SK-N-MC (cell line): Measurements from ENCODE around the gene INSYN2B.

Source experiments
- DNase-seq: peaks from one replicate; pipeline ENCODE4 v3.0.0-alpha.2; 2011; ENCODE audit warnings: low read depth, low spot score
- H3K27ac ChIP-seq: fragments of 200-600 bp; sonication (generic); 2 replicates; pipeline ENCODE4 v1.5.1; 2016; ENCODE audit warnings: mixed run types
- H3K36me3 ChIP-seq: fragments of 200-600 bp; sonication (generic); 2 replicates; pipeline ENCODE4 v1.6.1; 2017; ENCODE audit warnings: antibody characterized with exemption, low read length, mixed read lengths; ENCODE audit not compliant: insufficient read depth
- H3K4me3 ChIP-seq: fragments of 200-600 bp; sonication (generic); 2 replicates; pipeline ENCODE4 v1.5.1; 2016
- H3K9ac ChIP-seq: fragments of 200-600 bp; sonication (generic); 2 replicates; pipeline ENCODE4 v1.8.0; 2017; ENCODE audit warnings: mixed run types, mixed read lengths; ENCODE audit not compliant: insufficient read length
- H3K9me3 ChIP-seq: fragments of 200-600 bp; sonication (generic); 2 replicates; pipeline ENCODE4 v1.6.1; 2017; ENCODE audit warnings: low read depth, mild to moderate bottlenecking, antibody characterized with exemption, low read length, moderate library complexity, mixed read lengths
- EZH2 ChIP-seq: fragments of 200-600 bp; sonication (generic); IDR thresholded peaks from one replicate; pipeline ENCODE4 v1.6.1; 2017; ENCODE audit warnings: antibody characterized with exemption
- FOXP2 ChIP-seq: optimal IDR thresholded peaks from 2 replicates; pipeline ENCODE3; 2011; ENCODE audit warnings: mild to moderate bottlenecking, moderate library complexity; ENCODE audit not compliant: insufficient read depth; ENCODE audit errors: extremely low read length, control extremely low read depth
- POLR2AphosphoS5 ChIP-seq: IDR thresholded peaks from 2 replicates; pipeline ENCODE4 v1.6.1; 2012; ENCODE audit warnings: mild to moderate bottlenecking, low read depth, low read length, borderline replicate concordance

The INSYN2B gene

DNA sequence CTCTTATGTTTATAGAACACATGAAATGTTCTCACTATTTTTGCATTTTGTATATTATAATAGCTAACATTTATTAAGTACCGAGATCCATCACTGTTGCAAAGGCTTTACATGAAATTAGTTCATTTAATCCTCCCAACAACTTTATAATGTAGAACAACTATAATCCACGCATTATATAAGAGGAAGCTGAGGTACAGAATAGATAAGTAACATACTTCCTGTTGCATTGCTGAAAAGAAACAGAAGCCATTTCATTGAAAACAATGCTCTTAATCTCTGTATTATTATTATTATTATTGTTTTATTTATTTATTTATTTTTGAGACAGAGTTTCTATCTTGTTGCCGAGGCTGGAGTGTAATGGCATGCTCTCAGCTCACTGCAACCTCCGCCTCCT, 7.9 kb upstream of the INSYN2B start:
- DNase-seq: no peak
- Histone ChIP-seq H3K9me3 (no peaks in the 10 kb centered on the region), H3K36me3 (no peaks in the 10 kb centered on the region), H3K27ac (no peak overlapping the region), H3K4me3 (no peak overlapping the region), H3K9ac (no peak overlapping the region)
- no peak for TF ChIP-seq POLR2AphosphoS5
- TF ChIP-seq EZH2: no peak
- TF ChIP-seq FOXP2: no peak

DNA sequence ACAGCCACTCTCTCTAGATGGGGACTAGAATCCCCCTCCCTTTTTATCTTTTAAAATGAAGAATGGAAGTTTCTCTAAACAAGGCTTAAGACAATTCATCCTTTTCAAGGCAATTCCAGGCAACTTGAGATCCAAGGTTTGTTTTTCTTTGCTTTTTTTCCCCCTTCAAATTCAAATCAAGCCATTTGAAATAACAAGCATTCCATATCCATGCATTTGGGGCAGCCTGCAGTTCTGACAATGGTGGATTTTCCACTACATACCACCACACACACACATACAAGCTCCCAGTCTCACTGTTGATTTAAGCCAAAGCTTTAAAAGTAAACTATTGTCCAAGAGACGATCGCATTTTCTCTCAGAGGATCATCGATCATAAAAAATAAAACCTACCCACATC, 424 bp downstream of the INSYN2B start:
- no peak overlapping the region for H3K9ac ChIP-seq
- no peak overlapping the region for H3K27ac ChIP-seq

DNA sequence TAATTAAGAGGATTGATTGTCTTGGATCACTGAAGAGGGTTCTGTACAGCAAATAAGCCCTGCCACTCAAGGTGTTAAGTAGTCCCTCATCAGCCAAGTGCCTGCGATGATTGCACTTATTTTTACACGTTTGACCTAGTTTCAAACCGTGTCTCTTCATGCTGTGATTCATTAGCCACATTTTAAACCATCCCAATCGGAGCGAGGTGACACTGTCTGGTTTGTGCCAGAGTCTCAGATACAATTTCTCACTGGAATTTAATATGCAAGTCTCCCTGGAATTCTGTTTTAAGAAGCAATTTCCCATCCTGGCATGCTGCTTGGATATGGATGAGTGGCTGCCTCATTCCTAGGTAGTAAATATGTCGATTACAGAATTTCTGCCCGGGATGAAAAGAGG, 1.6 kb downstream of the INSYN2B start:
- H3K9ac ChIP-seq: no peak overlapping the region
- no peak overlapping the region for H3K4me3 ChIP-seq
- no peak for DNase-seq
- TF ChIP-seq EZH2 (no peak), FOXP2 (no peak), POLR2AphosphoS5 (no peak)
- H3K9me3 ChIP-seq: no peaks in the 10 kb centered on the region
- H3K36me3 ChIP-seq: no peaks in the 10 kb centered on the region
- no peak overlapping the region for H3K27ac ChIP-seq

More for the DNA sequence above, 424 bp downstream of the INSYN2B start:
- no peak for DNase-seq
- H3K36me3 ChIP-seq: no peaks in the 10 kb centered on the region
- no peak for TF ChIP-seq EZH2
- no peak for TF ChIP-seq POLR2AphosphoS5
- TF ChIP-seq FOXP2: no peak
- H3K9me3 ChIP-seq: no peaks in the 10 kb centered on the region
- no peak overlapping the region for H3K4me3 ChIP-seq

DNA sequence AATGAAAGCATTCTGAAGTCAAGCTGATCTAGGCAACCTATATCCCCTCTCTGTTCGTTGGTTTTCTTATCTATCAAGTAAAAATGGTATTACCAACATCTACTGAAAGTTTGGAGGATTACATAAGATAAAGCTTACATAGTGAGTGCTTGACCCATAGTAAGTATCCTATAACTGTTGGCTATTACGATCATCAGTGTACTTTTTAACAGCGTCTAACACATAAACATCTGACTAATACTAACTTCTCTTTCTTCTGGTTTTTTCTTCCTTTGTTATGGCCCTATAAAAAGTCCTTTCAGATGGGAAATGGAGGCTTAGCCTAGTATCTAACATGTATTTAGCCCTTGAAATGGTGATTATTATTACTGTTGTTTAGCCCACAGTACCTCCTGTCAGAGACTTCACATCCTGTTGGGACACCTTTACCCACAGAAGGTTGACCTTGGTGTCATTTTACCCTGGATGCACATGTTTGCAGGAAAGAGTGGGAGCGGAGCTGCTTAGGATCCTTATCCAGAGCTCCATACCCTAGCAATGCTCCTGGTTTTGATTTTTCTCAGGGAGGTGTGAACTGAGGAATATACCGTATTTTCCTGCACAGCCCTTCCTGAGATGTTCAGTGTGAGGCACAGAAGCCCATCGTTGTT, 6.0 kb downstream of the INSYN2B start:
- no peak overlapping the region for H3K27ac ChIP-seq
- H3K4me3 ChIP-seq: no peak overlapping the region

DNA sequence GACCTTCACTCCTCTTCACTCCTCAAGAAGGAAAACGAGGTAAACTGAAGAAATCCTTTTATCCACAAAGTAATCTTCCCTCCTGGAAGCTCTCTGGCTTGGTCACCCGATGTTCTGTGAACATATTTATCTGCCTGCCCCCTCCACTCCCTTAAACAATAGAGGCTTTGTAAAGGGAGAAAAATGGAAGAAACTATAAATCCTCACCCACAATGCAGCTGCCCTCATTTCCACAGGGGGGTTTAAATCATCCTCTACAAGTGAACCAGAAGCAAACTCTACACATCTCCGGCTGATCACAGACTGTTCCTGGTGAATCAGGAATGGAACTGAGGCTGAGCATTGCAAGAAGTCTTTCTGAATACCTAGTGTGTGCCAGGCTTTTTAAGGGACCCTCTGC, 7.2 kb downstream of the INSYN2B start:
- H3K36me3 ChIP-seq: no peaks in the 10 kb centered on the region
- H3K27ac ChIP-seq: no peak overlapping the region
- DNase-seq: no peak
- H3K9ac ChIP-seq: no peak overlapping the region
- no peak overlapping the region for H3K4me3 ChIP-seq
- H3K9me3 ChIP-seq: no peaks in the 10 kb centered on the region
- TF ChIP-seq EZH2 (no peak), FOXP2 (no peak), POLR2AphosphoS5 (no peak)

More for the DNA sequence above, 6.0 kb downstream of the INSYN2B start:
- H3K36me3 ChIP-seq: no peaks in the 10 kb centered on the region
- H3K9me3 ChIP-seq: no peaks in the 10 kb centered on the region
- DNase-seq: no peak
- H3K9ac ChIP-seq: no peak overlapping the region
- no peak for TF ChIP-seq POLR2AphosphoS5
- no peak for TF ChIP-seq FOXP2
- TF ChIP-seq EZH2: no peak

DNA sequence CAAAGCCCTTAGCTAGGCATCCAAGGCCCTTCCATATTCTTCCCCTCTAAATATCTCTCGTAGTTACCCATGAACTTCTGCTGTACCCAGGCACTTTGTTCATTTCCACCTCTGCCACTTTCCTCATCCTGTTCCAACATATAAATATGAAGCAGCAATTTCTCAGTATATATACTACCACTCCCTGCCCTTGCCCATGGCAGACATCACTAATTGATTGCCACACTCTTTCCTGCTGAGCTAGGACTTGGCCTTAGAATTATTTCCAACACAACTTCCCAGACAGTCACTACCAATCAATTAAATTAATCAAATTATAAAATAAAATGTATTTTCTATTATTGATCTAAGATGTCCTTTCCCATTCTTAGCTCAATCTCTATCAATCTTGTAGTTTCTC, 8.5 kb downstream of the INSYN2B start:
- Histone ChIP-seq H3K36me3 (no peaks in the 10 kb centered on the region), H3K27ac (no peak overlapping the region), H3K9ac (no peak overlapping the region), H3K9me3 (no peaks in the 10 kb centered on the region), H3K4me3 (no peak overlapping the region)
- no peak for DNase-seq
- TF ChIP-seq FOXP2 (no peak), POLR2AphosphoS5 (no peak), EZH2 (no peak)

DNA sequence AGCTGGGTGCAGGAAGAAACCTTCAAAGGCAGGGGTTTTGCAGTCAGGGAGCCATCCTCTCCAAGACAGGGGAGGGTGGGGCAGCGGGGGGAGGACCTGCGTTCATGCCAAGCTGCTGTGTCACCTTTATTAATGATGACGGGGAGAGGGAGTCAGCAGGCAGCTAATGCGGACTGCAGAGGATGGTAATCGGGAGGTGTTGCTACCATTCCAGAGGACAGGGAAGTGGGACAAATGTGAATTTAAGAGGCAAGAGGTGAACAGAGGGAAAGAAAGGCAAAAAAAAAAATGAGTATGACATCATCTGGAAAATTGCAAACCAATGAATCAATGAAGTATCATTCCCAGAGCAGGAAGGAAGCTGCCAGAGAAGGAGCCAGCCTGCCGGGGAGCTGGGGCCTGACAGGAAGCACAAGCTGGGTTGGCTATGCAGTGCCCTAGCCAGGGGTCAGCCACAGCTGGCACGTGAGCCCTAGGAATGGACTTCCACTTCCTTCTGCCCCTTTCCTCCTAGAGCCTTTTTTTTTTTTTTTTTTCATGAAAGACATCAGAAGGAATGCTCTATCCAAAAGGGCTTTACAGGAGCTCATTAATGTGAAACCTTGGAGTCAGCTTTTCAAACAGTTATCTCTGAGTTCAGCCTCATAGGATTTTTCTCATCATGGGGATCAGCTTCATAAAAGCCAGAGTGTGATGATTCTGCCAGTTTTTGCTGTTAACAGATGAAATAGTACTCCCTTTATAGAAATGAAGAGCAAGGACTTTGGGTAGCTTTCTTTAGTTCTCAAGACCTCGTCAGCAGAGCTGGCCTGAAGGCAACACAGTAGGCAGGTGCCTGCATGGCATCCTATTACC, 9.2 kb downstream of the INSYN2B start:
- Histone ChIP-seq H3K4me3 (no peak overlapping the region), H3K36me3 (no peaks in the 10 kb centered on the region), H3K27ac (no peak overlapping the region), H3K9ac (no peak overlapping the region), H3K9me3 (no peaks in the 10 kb centered on the region)
- TF ChIP-seq FOXP2 (no peak), POLR2AphosphoS5 (no peak), EZH2 (no peak)
- no peak for DNase-seq

DNA sequence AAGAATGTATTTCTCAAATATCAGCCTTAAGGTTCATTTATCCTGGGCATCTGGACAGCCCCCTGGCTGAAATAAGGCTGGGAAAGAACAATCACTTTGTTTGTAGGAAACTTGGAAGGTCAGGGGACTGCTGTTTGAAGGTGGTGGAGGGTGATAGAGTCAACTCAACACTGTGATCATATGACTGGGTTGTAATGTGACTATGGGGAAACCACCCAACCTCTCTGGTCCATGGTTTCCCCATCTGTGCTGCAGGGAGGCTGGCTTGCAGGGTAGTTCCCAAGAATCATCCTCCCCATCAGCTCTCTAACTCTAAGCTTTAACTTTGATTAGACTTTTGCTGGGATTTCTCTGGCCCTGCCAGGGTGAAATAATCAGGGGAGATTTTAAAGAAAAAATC, 10.0 kb downstream of the INSYN2B start:
- TF ChIP-seq POLR2AphosphoS5: no peak
- TF ChIP-seq FOXP2: no peak
- TF ChIP-seq EZH2: no peak
- H3K4me3 ChIP-seq: no peak overlapping the region
- H3K9me3 ChIP-seq: no peaks in the 10 kb centered on the region
- no peaks in the 10 kb centered on the region for H3K36me3 ChIP-seq
- H3K9ac ChIP-seq: no peak overlapping the region
- H3K27ac ChIP-seq: no peak overlapping the region
- no peak for DNase-seq

DNA sequence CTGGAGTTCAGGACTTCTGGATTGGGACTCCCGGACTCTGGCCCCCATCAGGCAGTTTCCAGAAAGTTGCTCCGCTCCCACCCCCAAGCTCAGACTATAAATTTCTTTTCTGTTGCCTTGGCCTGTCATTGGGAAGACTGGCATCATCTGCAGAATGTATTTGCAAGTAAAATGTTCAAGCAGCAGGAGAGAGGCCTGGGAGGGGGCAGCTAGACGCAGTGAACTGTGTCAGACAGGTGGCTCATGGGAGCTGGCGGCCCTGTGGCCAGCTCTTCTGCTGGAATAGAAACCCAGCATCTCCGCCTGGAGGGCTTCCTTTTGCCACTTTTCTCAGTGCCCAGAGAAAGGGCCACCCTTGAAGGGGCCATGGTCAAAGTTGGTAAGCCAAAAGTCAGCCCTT, 16.0 kb downstream of the INSYN2B start:
- no peak for TF ChIP-seq POLR2AphosphoS5
- TF ChIP-seq EZH2: no peak
- TF ChIP-seq FOXP2: no peak
- H3K9me3 ChIP-seq: no peaks in the 10 kb centered on the region

More for the DNA sequence above, 16.0 kb downstream of the INSYN2B start:
- Histone ChIP-seq H3K36me3 (no peaks in the 10 kb centered on the region), H3K4me3 (no peak overlapping the region), H3K9ac (no peak overlapping the region), H3K27ac (no peak overlapping the region)
- no peak for DNase-seq
